SH-SY5Y (cell line): ENCODE data around the gene CIB2.

Experiments used
- GATA2 ChIP-seq: IDR thresholded peaks from 2 replicates; pipeline ENCODE4 v1.6.1; 2011; ENCODE audit warnings: mild to moderate bottlenecking, low read depth, low read length
- GATA3 ChIP-seq: IDR thresholded peaks from 2 replicates; pipeline ENCODE4 v1.6.1; 2011; ENCODE audit warnings: low read depth, mild to moderate bottlenecking, low read length, moderate library complexity

DNA sequence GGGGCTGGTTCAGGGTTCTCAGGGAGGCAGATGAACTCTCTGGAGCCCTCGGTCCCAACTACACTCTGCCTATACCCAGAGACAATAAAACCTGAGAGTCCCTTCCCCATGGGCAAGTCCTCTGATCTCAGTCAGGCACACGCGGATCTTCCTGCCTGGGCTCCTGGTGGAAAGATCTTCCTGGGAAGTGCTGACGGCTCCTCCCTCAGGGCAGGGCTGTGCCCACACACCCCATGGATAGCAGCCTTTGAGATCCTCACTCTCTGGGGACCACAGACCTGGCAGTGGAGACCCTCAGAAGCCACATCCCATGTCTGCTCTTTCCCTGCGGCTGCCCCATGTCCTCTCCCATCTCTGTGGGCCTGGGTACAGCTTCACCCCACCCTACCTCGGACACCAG, 28.5 kb downstream of the CIB2 start:
- TF ChIP-seq GATA2 (no peak), GATA3 (no peak)
